HG03558 (cell line): ENCODE measurements around the gene C10orf90.
"Not testable (repeated sequence)": the region's sequence is repeated elsewhere in the genome, so short reads cannot be mapped to it uniquely, and the experiment has no call there.

Source experiments
- ATAC-seq: cut with Tn5 transposase; IDR thresholded peaks from one replicate; pipeline ENCODE4 v1.9.1; 2021; ENCODE audit warnings: moderate number of reproducible peaks; ENCODE audit not compliant: unreplicated experiment; ENCODE audit errors: extremely low read depth

C10orf90 gene

GRCh38 chr10:126561294-126561920, 109.1 kb downstream of the C10orf90 start:
- no peak for ATAC-seq

- ATAC-seq: no peak
Measured at GRCh38 chr10:126558881-126559280, 111.6 kb downstream of the C10orf90 start.

- no peak for ATAC-seq
Measured at GRCh38 chr10:126551202-126551601, 119.3 kb downstream of the C10orf90 start.

GRCh38 chr10:126550586-126550985, 119.9 kb downstream of the C10orf90 start:
- ATAC-seq: not testable (repeated sequence)

- no peak for ATAC-seq
Measured at GRCh38 chr10:126549344-126549743, 121.1 kb downstream of the C10orf90 start.

GRCh38 chr10:126544565-126544964, 125.9 kb downstream of the C10orf90 start:
- no peak for ATAC-seq

GRCh38 chr10:126538439-126539135, 131.9 kb downstream of the C10orf90 start:
- no peak for ATAC-seq

GRCh38 chr10:126536656-126537055, 133.8 kb downstream of the C10orf90 start:
- ATAC-seq: no peak

- ATAC-seq: no peak
Measured at GRCh38 chr10:126536148-126536547, 134.3 kb downstream of the C10orf90 start.

- no peak for ATAC-seq
Measured at GRCh38 chr10:126533644-126534043, 136.8 kb downstream of the C10orf90 start.

GRCh38 chr10:126528315-126528835, 142.1 kb downstream of the C10orf90 start:
- no peak for ATAC-seq

GRCh38 chr10:126527645-126528314, 142.7 kb downstream of the C10orf90 start:
- no peak for ATAC-seq

GRCh38 chr10:126525326-126525725, 145.2 kb downstream of the C10orf90 start:
- no peak for ATAC-seq

GRCh38 chr10:126524526-126524925, 146.0 kb downstream of the C10orf90 start:
- ATAC-seq: no peak

- ATAC-seq: no peak
Measured at GRCh38 chr10:126523071-126523470, 147.4 kb downstream of the C10orf90 start.

- ATAC-seq: no peak
Measured at GRCh38 chr10:126521399-126521798, 149.1 kb downstream of the C10orf90 start.

- no peak for ATAC-seq
Measured at GRCh38 chr10:126520751-126521317, 149.7 kb downstream of the C10orf90 start.

GRCh38 chr10:126519992-126520391, 150.5 kb downstream of the C10orf90 start:
- ATAC-seq: no peak

- no peak for ATAC-seq
Measured at GRCh38 chr10:126519185-126519584, 151.3 kb downstream of the C10orf90 start.

GRCh38 chr10:126518218-126519080, 152.0 kb downstream of the C10orf90 start:
- no peak for ATAC-seq
